ENCODE results near the gene TMEM222.

The TMEM222 gene

DNA sequence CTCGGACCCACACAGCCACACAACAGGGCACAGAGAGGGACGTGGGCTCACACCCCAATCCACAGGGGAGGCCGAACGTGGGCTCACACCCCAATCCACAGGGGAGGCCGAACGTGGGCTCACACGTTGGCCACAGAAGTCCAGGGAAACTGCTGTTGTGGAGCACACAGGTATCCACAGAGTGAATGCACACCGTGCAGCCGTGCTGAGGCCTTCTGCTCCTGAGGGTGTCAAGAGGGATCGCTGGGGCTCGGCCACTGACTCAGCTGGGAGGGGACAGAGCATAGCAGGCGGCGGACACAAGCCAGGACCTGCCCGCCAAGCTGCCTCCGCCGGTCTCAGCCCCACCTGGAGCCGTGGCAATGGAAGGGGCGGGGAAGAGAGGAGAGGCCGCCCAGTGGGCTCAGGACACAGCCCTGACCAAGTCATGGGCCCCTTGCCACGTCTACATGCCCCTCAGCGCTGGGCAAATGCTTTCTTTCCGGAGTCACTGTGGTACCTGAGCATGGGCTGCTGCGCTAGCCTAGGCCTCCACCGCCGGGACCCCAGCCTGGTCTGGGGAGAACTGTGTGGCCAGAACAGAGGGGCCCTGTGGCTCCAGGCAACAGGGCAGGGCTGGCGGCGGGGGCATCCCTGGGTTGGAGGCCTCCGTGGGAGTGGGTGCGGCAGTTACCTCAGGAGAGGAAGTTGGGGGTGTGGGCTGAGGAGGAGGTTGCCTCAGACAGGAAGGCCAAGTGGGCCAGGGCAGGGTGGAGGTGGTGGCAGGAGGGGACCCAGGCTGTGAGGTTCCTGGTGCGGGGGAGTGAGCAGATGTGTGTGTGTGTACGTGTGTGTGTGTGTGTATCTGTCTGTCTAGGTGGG, 21.0 kb downstream of the TMEM222 start:
- peak; percentile 66 for DNase-seq

DNA sequence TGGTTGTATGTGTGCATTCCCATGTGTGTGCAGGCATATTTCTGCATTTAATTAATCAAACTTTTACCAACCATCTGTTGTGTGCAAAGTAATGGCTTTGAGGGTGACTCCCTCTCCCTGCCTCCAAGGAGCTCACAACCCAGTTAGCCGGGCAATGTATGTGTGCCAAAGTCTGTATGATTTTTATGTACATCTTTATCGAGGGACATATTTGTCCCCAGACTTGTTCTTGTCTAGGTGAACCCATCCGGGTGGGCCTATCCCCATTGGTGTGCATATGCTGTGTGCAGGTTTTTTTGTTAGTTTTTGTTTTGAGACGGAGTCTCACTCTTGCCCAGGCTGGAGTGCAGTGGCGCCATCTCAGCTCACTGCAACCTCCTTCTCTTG, 21.7 kb downstream of the TMEM222 start:
- DNase-seq: no peak

DNA sequence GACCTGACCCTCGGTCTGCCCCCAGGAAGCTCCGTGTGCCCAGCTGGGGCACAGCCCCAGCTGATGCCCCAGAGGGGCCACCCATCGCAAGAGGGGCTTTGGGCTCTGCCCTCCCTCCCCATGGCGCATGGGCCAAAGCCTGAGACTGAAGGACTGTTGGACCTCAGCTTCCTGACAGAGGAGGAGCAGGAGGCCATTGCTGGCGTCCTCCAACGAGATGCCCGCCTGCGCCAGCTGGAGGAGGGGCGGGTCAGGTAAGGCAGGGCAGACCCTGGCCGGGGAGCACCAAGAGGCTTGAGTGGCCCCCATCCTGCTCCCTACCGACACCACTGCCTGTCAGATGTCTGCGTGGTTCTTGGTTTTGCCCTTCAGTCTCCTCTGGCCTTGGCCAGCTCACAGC, 23.3 kb downstream of the TMEM222 start:
- DNase-seq: no peak

DNA sequence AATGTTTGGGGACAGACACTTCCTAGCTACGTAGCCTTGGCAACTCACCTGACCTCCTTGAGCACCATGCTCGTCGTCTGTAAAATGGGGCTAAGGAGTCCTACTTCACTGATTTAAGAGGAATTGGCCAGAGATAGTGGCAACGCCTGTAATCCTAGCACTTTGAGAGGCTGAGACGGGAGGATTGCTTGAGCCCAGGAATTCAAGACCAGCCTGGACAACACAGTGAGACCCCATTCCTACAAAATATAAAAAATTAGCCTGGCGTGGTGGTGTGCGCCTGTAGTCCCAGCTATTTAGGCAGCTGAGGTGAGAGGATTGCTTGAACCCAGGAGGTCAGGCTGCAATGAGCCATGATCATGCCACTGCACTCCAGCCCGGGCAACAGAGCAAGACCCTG, 24.4 kb downstream of the TMEM222 start:
- DNase-seq: no peak

DNA sequence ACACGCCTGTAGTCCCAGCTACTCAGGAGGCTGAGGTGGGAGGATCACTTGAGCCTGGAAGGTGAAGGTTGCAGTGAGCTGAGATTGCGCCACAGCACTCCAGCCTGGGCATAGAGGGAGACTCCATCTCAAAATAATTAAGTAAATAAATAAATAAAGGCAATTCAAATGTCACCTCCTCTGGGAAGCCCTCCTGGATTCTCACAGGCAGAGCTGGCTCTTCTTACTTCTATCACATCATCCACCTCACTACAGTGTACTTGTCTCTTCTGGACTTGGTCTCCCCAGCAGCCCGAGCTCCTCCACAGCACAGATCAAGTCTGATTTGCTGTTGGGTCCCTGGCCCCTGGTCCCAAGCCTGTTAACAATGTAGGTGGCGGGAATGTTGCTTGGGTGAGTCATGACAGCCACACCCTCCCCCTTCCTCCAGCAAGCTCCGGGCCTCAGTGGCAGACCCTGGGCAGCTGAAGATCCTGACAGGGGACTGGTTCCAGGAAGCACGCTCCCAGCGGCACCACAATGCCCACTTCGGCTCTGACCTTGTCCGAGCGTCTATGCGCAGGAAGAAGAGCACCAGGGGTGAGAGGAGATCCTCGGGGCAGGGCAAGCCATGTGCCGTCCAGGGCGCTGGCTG, 25.1 kb downstream of the TMEM222 start:
- DNase-seq: no peak

DNA sequence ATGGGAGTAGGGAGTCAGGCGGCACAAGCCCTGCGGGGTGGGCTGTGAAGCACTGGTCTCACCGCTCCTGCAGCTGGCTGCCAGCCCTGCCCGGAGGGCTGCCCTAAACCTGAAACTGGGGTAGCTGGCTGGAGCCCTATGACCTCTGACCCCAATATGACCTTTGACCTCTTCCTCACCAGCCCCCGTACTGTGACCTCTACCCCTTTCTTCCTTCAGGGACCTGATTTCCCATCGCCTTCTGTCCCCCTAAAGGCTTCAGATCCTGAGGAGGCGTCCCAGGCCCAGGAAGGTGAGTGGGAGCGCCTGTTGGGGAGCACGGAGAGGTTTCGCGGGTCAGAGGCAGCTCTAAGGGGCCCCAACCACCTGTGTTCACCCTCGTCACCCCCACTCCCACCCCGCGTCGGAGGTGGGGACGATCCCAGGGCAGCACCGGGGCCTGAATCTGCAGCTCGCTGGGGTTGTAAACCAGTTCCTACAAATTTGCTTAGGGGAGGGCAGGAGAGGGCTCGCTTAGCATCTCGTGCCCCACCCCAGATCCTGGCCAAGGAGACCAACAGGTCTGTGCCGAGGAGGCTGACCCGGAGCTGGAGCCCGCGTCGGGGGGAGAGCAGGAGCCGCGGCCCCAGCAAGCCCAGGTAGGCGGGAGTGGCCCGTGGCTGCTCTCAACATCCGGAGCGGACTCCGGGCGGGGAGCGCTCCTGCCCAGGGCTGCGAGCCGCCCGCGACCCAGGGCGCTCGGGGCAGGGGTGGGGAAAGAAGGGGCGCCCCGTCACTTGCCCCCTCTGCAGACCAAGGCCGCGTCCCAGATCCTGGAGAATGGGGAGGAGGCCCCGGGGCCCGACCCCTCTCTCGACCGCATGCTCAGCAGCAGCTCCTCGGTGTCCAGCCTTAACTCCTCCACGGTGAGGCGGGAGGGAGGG, 27.2 kb downstream of the TMEM222 start:
- DNase-seq: no peak

DNA sequence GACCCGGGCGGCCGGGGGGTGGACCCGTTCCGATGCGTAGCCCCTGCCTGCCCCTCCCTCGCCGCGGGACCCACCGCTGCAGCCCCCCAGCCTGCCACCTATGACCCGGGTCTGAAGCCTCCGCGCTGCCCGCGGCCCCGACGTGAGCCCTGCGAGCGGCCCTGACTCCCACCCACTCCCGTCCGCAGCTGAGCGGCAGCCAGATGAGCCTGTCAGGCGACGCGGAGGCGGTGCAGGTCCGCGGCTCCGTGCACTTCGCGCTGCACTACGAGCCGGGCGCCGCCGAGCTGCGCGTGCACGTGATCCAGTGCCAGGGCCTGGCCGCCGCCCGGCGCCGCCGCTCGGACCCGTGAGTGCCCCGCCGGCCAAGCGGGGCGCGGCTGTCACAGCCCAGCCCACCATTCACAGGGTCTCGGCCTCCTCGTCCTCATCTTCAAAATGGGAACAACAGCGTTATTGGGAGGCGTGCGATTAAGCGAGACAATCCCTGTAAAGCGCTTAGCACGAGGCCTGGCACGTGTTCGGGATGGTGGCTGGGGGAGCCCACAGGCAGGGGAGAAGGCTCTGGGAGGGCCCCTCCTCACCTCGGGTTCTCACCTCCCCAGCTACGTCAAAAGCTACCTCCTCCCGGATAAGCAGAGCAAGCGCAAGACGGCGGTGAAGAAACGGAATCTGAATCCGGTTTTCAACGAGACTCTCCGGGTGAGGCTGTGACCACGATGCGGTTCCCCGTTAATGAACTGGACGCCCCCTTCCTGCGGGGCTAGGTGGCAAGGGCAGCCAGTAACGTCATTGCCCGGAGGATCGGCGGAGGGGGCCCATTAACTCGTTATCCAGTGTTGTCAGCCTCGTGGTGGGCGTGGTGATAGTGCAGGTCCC, 28.1 kb downstream of the TMEM222 start:
- DNase-seq: no peak

DNA sequence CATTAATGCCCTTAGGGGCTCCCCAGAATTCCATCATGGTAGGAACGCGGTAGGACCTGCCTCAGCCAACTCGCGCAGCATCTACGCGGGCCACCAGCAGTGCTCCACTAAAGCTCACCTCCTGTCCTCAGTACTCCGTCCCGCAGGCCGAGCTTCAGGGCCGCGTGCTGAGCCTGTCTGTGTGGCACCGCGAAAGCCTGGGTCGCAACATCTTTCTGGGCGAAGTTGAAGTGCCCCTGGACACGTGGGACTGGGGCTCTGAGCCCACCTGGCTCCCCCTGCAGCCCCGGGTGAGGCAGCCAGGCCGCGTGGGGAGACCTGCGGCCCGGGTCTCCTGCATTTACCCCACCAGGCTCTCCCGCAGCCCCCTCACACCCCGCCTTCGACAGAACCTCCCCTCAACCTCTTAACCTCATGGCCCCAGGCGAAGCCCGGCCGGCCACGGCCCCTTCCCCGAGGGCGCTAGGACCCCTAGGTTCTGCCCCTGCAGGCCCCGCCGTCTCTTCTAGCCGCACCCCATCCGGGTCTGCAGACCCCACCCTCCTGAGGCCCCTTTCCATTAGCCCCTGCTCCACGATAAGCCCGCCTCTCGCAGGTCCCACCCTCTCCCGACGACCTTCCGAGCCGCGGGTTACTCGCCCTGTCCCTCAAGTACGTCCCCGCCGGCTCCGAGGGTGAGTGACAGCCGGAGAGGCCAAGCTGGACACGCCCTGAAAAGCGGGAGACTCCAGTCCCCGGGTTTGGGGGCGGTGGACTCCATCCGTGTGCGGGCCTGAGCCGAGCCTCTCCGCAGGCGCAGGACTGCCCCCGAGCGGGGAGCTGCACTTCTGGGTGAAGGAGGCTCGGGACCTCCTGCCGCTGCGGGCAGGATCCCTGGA, 28.9 kb downstream of the TMEM222 start:
- no peak for DNase-seq

DNA sequence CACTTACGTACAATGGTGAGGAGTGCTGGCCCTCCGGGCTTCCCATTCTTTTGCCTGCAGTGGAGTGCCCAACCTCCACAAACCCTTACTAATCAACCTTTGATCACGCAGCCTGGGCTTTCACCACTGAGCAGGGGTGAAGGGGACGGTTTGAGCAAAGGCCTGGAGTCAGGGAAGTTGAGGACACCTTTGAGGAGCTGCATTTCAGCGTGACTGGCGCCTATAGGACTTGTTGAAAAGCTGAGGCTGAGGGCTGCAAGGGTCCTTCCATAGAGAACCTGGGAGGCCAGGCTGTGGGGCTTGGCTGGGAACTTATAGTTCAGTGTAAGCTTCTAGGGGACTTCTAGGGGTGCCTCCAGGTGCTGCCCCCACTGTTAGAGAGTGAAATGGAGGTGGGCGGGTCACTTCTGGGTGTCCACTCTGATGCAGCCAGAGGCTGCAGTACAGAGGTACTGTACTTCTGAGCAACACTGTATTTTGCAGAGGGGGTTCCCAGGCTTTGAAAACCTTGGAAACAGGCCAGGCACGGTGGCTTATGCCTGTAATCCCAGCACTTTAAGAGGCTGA, 29.7 kb downstream of the TMEM222 start:
- DNase-seq: no peak

DNA sequence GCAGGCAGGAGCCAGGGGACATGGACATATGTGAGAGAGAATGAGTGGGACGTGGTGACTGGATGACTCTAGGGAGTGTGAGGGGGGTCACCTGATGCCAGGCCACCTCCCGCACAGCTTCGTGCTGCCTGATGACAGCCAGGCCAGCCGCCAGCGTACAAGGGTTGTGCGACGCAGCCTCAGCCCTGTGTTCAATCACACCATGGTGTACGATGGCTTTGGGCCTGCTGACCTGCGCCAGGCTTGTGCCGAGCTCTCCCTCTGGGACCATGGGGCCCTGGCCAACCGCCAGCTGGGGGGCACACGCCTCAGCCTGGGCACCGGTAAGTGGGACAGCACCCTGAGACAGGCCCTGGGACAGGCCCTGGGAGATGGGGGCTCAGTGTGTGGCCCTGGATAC, 31.2 kb downstream of the TMEM222 start:
- no peak for DNase-seq

DNA sequence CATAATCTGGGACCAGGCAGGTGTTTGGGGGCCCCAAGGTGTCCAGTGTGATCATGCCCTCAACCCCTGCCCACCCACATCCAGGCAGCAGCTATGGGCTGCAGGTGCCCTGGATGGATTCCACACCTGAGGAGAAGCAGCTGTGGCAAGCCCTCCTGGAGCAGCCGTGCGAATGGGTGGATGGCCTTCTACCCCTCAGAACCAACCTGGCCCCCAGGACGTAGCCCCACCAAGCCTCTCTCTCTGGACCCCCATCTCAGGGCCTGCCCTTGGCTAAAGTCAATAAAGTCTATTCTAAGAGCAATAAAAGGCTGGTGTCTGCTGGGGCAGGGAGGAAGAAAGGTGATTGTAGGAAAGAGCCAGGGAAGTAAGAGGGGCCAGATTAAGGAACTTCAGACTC, 31.7 kb downstream of the TMEM222 start:
- DNase-seq: no peak

DNA sequence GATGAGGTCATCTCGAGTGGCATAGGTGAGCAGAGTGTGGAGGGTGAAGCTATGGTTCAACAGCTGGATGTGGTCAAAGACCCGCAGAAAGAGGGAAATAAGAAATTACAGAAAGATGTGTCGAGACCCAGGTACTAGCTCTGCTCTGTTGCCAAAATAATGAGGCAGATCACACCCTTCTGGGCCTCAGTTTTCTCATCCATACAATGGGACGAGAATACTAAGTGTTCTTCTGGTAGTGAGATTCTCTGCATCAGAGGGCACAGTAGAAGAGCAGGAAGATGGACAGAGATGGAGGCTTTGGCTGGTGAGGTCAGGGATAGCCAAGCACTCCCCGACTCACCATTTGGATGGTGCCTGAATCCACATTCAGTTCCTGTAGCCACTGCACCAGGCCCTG, 33.7 kb downstream of the TMEM222 start:
- DNase-seq: no peak

DNA sequence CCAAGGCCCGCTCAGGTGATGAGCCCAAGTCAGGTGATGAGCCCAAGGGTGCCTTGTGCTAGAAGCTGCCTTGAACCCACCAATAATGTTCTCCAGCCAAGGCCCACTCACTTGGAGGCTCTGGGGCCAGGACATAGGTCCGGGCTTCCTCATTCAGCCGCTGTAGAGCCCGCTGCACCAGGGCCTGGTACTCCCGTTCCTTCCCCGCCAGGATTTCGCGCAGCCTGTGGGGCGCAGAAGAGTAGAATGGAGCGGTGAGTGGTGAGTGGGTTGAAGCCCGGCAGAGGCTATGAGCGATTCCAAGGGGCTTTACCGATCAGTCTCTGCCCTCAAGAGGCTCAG, 34.3 kb downstream of the TMEM222 start:
- DNase-seq: no peak

DNA sequence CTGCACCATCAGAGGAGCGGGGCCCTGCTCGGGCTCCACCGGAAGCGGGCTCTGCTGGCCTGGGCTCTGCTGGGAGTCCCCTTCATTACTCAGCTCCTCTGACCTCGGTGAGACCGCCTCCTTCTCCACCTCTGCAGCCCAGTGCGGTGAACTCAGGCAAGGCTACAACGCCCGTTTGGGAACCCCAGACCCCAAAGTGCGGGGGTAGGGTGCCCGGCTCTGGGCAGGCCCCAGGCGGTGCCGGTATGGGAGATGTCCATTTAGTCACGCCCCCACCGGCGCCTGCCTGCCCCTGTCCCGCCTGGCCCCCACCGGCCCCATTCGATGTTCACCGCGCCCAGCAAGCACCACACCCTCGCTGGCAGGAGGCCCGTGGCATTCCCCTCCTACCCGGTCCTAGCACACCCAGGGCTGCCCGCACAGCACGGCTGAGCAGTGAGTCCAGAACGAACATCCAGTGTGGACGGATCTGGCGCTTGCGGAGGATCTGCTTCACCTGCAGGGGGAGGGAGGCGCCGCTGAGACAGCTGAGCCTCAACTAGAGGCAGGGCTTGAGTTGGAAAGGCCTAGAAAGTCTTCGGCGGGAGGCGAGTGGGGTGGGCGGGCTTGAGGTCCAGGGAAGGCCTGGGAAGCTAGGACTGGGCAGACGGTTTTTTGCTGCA, 34.8 kb downstream of the TMEM222 start:
- no peak for DNase-seq

DNA sequence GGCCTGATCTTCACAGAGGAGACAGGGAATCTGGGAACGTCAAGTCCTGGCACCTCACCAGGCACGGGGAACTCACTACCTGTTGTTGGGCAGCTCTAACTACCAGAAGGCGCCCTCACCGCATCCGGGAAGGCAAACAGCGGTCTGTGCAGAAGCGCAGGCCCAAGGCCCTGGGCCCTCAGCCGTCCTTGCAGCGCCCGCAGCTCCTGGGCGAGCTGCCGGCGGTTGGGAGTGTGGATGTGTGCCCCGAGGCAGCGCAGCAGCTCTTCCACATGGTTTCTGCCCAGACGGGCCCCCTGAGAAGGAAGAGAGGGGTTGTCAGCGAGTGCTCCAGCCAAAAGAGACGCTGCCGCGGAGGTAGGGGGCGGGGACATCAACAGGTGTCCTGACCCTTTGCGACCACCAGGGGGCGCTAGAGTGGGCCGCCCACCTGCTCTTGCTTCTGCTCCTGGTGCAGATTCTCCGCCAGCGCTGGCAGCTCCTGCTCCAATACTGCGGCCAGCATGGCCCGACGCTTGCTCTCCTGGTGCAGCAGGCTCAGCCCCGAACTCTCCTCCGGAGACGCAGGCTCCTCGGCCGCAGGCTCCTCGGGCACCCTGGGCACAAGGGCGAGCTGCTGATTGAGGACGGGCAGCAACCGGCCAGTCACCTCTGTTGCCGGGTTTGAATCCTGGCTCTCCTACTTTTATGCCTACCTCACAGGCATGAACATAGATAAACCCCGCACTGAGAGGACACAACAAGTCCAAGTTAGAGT, 35.5 kb downstream of the TMEM222 start:
- no peak for DNase-seq

DNA sequence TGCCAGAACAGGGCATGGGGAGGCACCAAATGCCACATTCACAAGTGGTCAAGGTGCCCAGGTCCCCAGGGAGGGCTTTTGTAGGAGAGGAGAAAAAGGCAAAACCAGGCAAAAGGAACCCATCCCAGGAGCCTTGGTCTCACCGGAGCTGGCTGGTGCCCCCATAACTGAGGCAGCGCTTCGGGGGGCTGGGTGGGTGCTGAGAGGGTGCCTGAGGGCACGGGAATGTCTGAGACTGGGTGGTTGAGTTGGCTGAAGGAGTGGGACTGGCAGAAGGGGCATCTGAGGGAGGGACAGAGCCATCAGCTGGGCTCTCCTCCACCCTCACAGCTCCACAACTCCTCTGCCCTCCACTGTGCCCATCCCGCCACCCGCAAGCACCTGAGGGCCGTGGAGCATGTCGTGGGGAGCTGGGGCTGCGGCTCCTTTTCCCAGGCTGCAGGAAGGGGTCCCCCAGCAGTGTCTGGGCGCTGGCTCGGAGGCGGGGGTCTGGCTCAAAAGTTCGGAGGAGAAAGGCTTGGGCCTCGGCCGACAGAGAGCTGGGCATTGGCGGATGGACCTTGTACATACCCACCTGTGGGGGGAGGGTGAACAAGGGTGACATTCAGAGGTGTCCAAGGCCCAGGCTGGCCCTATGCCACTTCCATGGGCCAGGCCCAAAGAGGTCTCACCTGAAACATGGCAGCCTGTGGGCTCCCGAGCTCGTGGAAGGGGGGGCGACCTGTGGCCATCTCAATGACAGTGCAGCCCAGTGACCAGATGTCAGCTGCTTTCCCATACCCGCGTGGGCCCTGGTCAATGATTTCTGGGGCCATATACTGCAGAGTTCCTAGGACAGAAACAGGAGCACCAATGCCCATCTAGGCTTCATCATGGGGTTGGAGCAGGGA, 36.3 kb downstream of the TMEM222 start:
- no peak for DNase-seq

DNA sequence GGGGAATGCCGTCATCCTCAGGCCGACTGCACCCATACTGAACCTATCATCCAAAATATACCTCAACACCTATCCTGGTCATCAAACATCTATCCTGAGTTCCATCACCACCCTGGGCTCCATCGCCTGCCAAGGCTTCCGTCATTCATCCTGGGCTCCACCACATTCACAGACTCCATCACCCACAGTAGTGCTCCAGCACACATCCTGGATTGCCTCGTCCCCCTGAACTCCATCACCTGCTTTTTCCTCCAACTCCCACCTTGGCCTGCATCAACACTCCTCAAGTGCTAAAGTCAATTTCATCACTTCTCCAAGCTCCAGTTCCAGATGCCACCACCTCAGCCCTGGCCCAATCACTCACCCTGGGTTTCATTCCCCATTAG, 37.0 kb downstream of the TMEM222 start:
- no peak for DNase-seq

DNA sequence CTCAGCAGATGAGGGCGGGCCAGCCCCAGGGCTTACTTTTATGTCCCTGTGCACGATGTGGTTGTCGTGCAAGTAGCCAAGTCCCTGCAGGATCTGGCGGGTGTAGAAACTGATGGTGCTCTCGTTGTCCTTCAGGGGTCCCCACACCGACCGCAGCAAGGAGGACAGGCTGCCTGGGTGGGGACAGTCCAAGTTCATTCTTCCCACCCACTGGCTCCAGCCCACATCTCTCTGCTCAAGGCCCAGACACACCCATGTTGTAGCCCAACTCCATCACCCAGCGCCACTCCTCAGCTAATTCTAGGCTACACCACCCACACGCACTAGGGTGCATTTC, 37.8 kb downstream of the TMEM222 start:
- no peak for DNase-seq

Data from KG1 (cell line).